NCI-H2081 treated with DMSO at 0.1 percent for 48 hours (cell line): Measurements from ENCODE around the gene CYP11A1.
"Not testable (repeated sequence)": the region's sequence is repeated elsewhere in the genome, so short reads cannot be mapped to it uniquely, and the experiment has no call there.

Experiments used
- DNase-seq: peaks from one replicate; lab custom pipeline; 2025; lab: John Stamatoyannopoulos, UW

Gene CYP11A1

GRCh38 chr15:74400915-74401757 is 33.7 kb upstream of the CYP11A1 start:
- DNase-seq, result no peak

- DNase-seq, result no peak
Observed at GRCh38 chr15:74400313-74400860, 32.9 kb upstream of the CYP11A1 start.

GRCh38 chr15:74399511-74400312 is 32.3 kb upstream of the CYP11A1 start:
- no peak for DNase-seq

GRCh38 chr15:74399100-74399499 is 31.7 kb upstream of the CYP11A1 start:
- no peak for DNase-seq

- DNase-seq, result no peak
Observed at GRCh38 chr15:74398183-74398582, 30.7 kb upstream of the CYP11A1 start.

- DNase-seq, result no peak
Observed at GRCh38 chr15:74397239-74398068, 30.0 kb upstream of the CYP11A1 start.

GRCh38 chr15:74396445-74397238 is 29.2 kb upstream of the CYP11A1 start:
- no peak for DNase-seq

- DNase-seq, result no peak
Observed at GRCh38 chr15:74396146-74396438, 28.6 kb upstream of the CYP11A1 start.

- DNase-seq, result no peak
Observed at GRCh38 chr15:74395319-74396145, 28.1 kb upstream of the CYP11A1 start.

- DNase-seq, result no peak
Observed at GRCh38 chr15:74394090-74394846, 26.8 kb upstream of the CYP11A1 start.

- no peak for DNase-seq
Observed at GRCh38 chr15:74393423-74393822, 26.0 kb upstream of the CYP11A1 start.

- no peak for DNase-seq
Observed at GRCh38 chr15:74392902-74393301, 25.5 kb upstream of the CYP11A1 start.

GRCh38 chr15:74392451-74392830 is 25.0 kb upstream of the CYP11A1 start:
- no peak for DNase-seq

GRCh38 chr15:74391582-74392450 is 24.4 kb upstream of the CYP11A1 start:
- no peak for DNase-seq

- DNase-seq, result no peak
Observed at GRCh38 chr15:74390647-74391288, 23.3 kb upstream of the CYP11A1 start.

- not testable (repeated sequence) for DNase-seq
Observed at GRCh38 chr15:74390049-74390646, 22.7 kb upstream of the CYP11A1 start.

- DNase-seq, result no peak
Observed at GRCh38 chr15:74389241-74390048, 22.0 kb upstream of the CYP11A1 start.
